Mesenchymal stem cell (in vitro differentiated cells and primary cell): ENCODE data around the gene LCLAT1.
"Not testable (repeated sequence)": the region's sequence is repeated elsewhere in the genome, so short reads cannot be mapped to it uniquely, and the experiment has no call there.

Experiments used
- DNase-seq: peaks from one replicate; pipeline ENCODE4 v3.0.0-alpha.2; 2013
- H2AFZ ChIP-seq: one replicate; pipeline ENCODE4 v1.6.1; 2013; ENCODE audit warnings: low read depth, mild to moderate bottlenecking, control low read depth, inconsistent platforms, low read length, moderate library complexity
- H2AK5ac ChIP-seq: 2 replicates; pipeline ENCODE4 v1.6.1; 2013; ENCODE audit warnings: low read length, moderate library complexity, mild to moderate bottlenecking, inconsistent platforms; ENCODE audit not compliant: severe bottlenecking
- H2BK120ac ChIP-seq: one replicate; pipeline ENCODE4 v1.6.1; 2013; ENCODE audit warnings: low read depth, mild to moderate bottlenecking, inconsistent platforms, low read length, moderate library complexity
- H2BK12ac ChIP-seq, 2 experiments: one replicate each; pipeline ENCODE4 v1.6.1; 2013; ENCODE audit warnings: inconsistent platforms in 2 of 2, low read length in 2 of 2, mild to moderate bottlenecking in 2 of 2, moderate library complexity in 2 of 2, control low read depth in 1 of 2
- H2BK15ac ChIP-seq: one replicate; pipeline ENCODE4 v1.6.1; 2013; ENCODE audit warnings: mild to moderate bottlenecking, low read depth, inconsistent platforms; ENCODE audit not compliant: poor library complexity, severe bottlenecking
- H2BK5ac ChIP-seq: 2 replicates; pipeline ENCODE4 v1.6.1; 2013; ENCODE audit warnings: low read depth, mild to moderate bottlenecking, low read length, control low read depth, inconsistent platforms; ENCODE audit not compliant: poor library complexity, severe bottlenecking
- H3K14ac ChIP-seq, 2 experiments: one replicate each; pipeline ENCODE4 v1.6.1; 2013; ENCODE audit warnings: inconsistent platforms in 2 of 2, low read length in 2 of 2, control low read depth in 1 of 2, mild to moderate bottlenecking in 1 of 2, moderate library complexity in 1 of 2
- H3K18ac ChIP-seq, 2 experiments: one replicate each; pipeline ENCODE4 v1.6.1; 2013; ENCODE audit warnings: inconsistent platforms in 2 of 2, low read length in 2 of 2, control low read depth in 1 of 2, low read depth in 1 of 2, mild to moderate bottlenecking in 1 of 2
- H3K23ac ChIP-seq, 2 experiments: one replicate each; pipeline ENCODE4 v1.6.1; 2013; ENCODE audit warnings: inconsistent platforms in 2 of 2, low read length in 2 of 2, mild to moderate bottlenecking in 2 of 2, moderate library complexity in 2 of 2, control low read depth in 1 of 2
- H3K27ac ChIP-seq: 2 replicates; pipeline ENCODE4 v1.5.1; 2013; ENCODE audit warnings: mild to moderate bottlenecking, moderate library complexity, low read length, control low read depth, inconsistent platforms; ENCODE audit not compliant: poor library complexity, severe bottlenecking
- H3K27me3 ChIP-seq, 2 experiments: 2 replicates each; pipeline versions ENCODE4 v1.6.1 to v1.7.0; 2013; ENCODE audit warnings: low read length in 2 of 2, mild to moderate bottlenecking in 2 of 2, moderate library complexity in 2 of 2, control low read depth in 1 of 2, inconsistent platforms in 1 of 2; ENCODE audit not compliant: control insufficient read depth in 1 of 2, insufficient read depth in 1 of 2
- H3K36me3 ChIP-seq, 2 experiments: 2 replicates each; pipeline versions ENCODE4 v1.6.1 to v1.7.0; 2013; ENCODE audit warnings: low read length in 2 of 2, control low read depth in 1 of 2, inconsistent platforms in 1 of 2, low read depth in 1 of 2, mild to moderate bottlenecking in 1 of 2; ENCODE audit not compliant: insufficient read depth in 2 of 2, control insufficient read depth in 1 of 2
- H3K4ac ChIP-seq, 2 experiments: one replicate each; pipeline ENCODE4 v1.6.1; 2013; ENCODE audit warnings: inconsistent platforms in 2 of 2, low read length in 2 of 2, mild to moderate bottlenecking in 2 of 2, moderate library complexity in 2 of 2, control low read depth in 1 of 2, low read depth in 1 of 2
- H3K4me1 ChIP-seq: 2 replicates; pipeline ENCODE4 v1.6.1; 2013; ENCODE audit warnings: low read depth, low read length, control low read depth; ENCODE audit not compliant: control insufficient read depth, insufficient read depth
- H3K4me2 ChIP-seq: 2 replicates; pipeline ENCODE4 v1.6.1; 2013; ENCODE audit warnings: low read length, mild to moderate bottlenecking, inconsistent platforms; ENCODE audit not compliant: poor library complexity, severe bottlenecking
- H3K4me3 ChIP-seq, 2 experiments: 2 replicates each; pipeline versions ENCODE4 v1.5.1 to v1.7.0; 2013; ENCODE audit warnings: low read length in 2 of 2, mild to moderate bottlenecking in 2 of 2, control low read depth in 1 of 2, low read depth in 1 of 2; ENCODE audit not compliant: insufficient read depth in 1 of 2
- H3K79me1 ChIP-seq: replicated peaks from 2 replicates; pipeline ENCODE4 v1.6.1; 2013; ENCODE audit warnings: mild to moderate bottlenecking, control low read depth, low read length, inconsistent platforms; ENCODE audit not compliant: poor library complexity, severe bottlenecking
- H3K9ac ChIP-seq: 2 replicates; pipeline ENCODE4 v1.7.0; 2013; ENCODE audit warnings: mild to moderate bottlenecking, low read length, moderate library complexity
- H3K9me3 ChIP-seq: 2 replicates; pipeline ENCODE4 v1.7.0; 2013; ENCODE audit warnings: mild to moderate bottlenecking, low read length; ENCODE audit not compliant: control insufficient read depth
- H4K8ac ChIP-seq: one replicate; pipeline ENCODE4 v1.6.1; 2013; ENCODE audit warnings: inconsistent platforms, mild to moderate bottlenecking, low read length, moderate library complexity
- H4K91ac ChIP-seq: one replicate; pipeline ENCODE4 v1.6.1; 2013; ENCODE audit warnings: mild to moderate bottlenecking, low read length, inconsistent platforms
- WGBS: methylation state at CpG from one replicate; pipeline ENCODE4 v1.1.7; 2013; ENCODE audit warnings: mixed read lengths; 5-methylcytosine and 5-hydroxymethylcytosine counted together

LCLAT1 gene

GRCh38 chr2:30465171-30465545 lies 18.1 kb downstream of the LCLAT1 start:
- peak overlapping the region in 1 of 2 experiments; percentile 0 for H3K18ac ChIP-seq
- H3K27ac ChIP-seq, result no peak overlapping the region
- WGBS, result 55% methylated on average over 2 of the region's 3 CpGs
- no peak overlapping the region for H2BK12ac ChIP-seq
- no peak overlapping the region for H2BK15ac ChIP-seq
- DNase-seq, result no peak
- H4K91ac ChIP-seq, result no peak overlapping the region
- peaks cover 6% of the 10 kb centered on the region for H3K9me3 ChIP-seq
- no peak overlapping the region for H2BK120ac ChIP-seq
- no peak overlapping the region for H3K4me2 ChIP-seq
- no peak overlapping the region for H3K4me3 ChIP-seq
- H3K14ac ChIP-seq, result no peak overlapping the region
- peaks cover 3% of the 10 kb centered on the region for H3K4me1 ChIP-seq
- no peak overlapping the region for H2AFZ ChIP-seq
- H3K9ac ChIP-seq, result peak overlapping the region; percentile 1
- no peak overlapping the region for H3K23ac ChIP-seq
- H2AK5ac ChIP-seq, result no peak overlapping the region
- H2BK5ac ChIP-seq, result no peak overlapping the region
- H3K27me3 ChIP-seq, result no peaks in the 10 kb centered on the region
- no peak overlapping the region for H4K8ac ChIP-seq
- peaks cover 21% of the 10 kb centered on the region for H3K79me1 ChIP-seq
- no peaks in the 10 kb centered on the region for H3K36me3 ChIP-seq
- no peak overlapping the region for H3K4ac ChIP-seq

GRCh38 chr2:30466216-30466615 lies 19.2 kb downstream of the LCLAT1 start:
- Histone ChIP-seq H3K9me3 (peaks cover 6% of the 10 kb centered on the region), H3K27ac (no peak overlapping the region)
- no CpG with 5 or more reads among the region's 1 CpG for WGBS

GRCh38 chr2:30467062-30467826 lies 20.2 kb downstream of the LCLAT1 start:
- H3K27ac ChIP-seq, H2BK15ac ChIP-seq, H4K91ac ChIP-seq, H3K9ac ChIP-seq, H3K9me3 ChIP-seq, H2AK5ac ChIP-seq, H2BK120ac ChIP-seq, H3K4ac ChIP-seq, H2AFZ ChIP-seq, H3K23ac ChIP-seq, H3K4me1 ChIP-seq, H2BK5ac ChIP-seq, H3K14ac ChIP-seq, DNase-seq, H2BK12ac ChIP-seq, H3K18ac ChIP-seq, H4K8ac ChIP-seq, H3K4me3 ChIP-seq, H3K36me3 ChIP-seq, H3K4me2 ChIP-seq, H3K27me3 ChIP-seq: not testable (repeated sequence)
- no CpG with 5 or more reads among the region's 8 CpGs for WGBS
- peaks cover 12% of the 10 kb centered on the region for H3K79me1 ChIP-seq

More at GRCh38 chr2:30466216-30466615, 19.2 kb downstream of the LCLAT1 start:
- H3K79me1 ChIP-seq, result peaks cover 16% of the 10 kb centered on the region
- no peak overlapping the region for H3K18ac ChIP-seq
- no peak for DNase-seq
- no peak overlapping the region for H3K23ac ChIP-seq
- H3K4me2 ChIP-seq, result no peak overlapping the region
- no peak overlapping the region for H2AFZ ChIP-seq
- no peak overlapping the region for H4K8ac ChIP-seq
- H3K4ac ChIP-seq, result no peak overlapping the region
- H3K36me3 ChIP-seq, result no peaks in the 10 kb centered on the region
- H2BK5ac ChIP-seq, result no peak overlapping the region
- H3K9ac ChIP-seq, result no peak overlapping the region
- no peak overlapping the region for H2AK5ac ChIP-seq
- H4K91ac ChIP-seq, result no peak overlapping the region
- no peak overlapping the region for H2BK120ac ChIP-seq
- no peaks in the 10 kb centered on the region for H3K27me3 ChIP-seq
- H3K4me3 ChIP-seq, result no peak overlapping the region
- peaks cover 3% of the 10 kb centered on the region for H3K4me1 ChIP-seq
- H3K14ac ChIP-seq, result no peak overlapping the region
- no peak overlapping the region for H2BK12ac ChIP-seq
- no peak overlapping the region for H2BK15ac ChIP-seq

- DNase-seq, result no peak
These were observed 23.4 kb downstream of the LCLAT1 start for GRCh38 chr2:30470426-30470825.

More at GRCh38 chr2:30470426-30470825, 23.4 kb downstream of the LCLAT1 start:
- Histone ChIP-seq H2BK15ac (no peak overlapping the region), H3K4me1 (peaks cover 3% of the 10 kb centered on the region), H4K8ac (no peak overlapping the region), H2AK5ac (no peak overlapping the region), H3K79me1 (peaks cover 17% of the 10 kb centered on the region), H3K23ac (no peak overlapping the region), H3K4ac (no peak overlapping the region), H4K91ac (no peak overlapping the region), H2BK5ac (no peak overlapping the region), H3K4me2 (no peak overlapping the region), H3K4me3 (no peak overlapping the region), H3K27ac (no peak overlapping the region), H3K9me3 (peaks cover 6% of the 10 kb centered on the region), H2AFZ (no peak overlapping the region), H3K18ac (no peak overlapping the region), H3K27me3 (no peaks in the 10 kb centered on the region), H2BK120ac (no peak overlapping the region), H3K14ac (no peak overlapping the region), H3K9ac (no peak overlapping the region), H2BK12ac (no peak overlapping the region), H3K36me3 (no peaks in the 10 kb centered on the region)
- WGBS, result 87% methylated on average over 1 of the region's 1 CpG
